Spleen (tissue), 11 donors: ENCODE results near the gene FAM120B. TPM values are rescaled to one million over a fixed set of nuclear protein-coding genes. Genes with fewer than 3 reads are reported as not detected.

Experiments used
- DNase-seq: peaks from one replicate; pipeline ENCODE4 v3.0.0-alpha.2; 2020
- H3K27ac ChIP-seq, 8 donors: fragments of 200-600 bp; sonication (generic) in 7 of 8; 1 replicate in 4 of 8; 2 replicates in 4 of 8; pipeline versions ENCODE4 v1.5.0 to v1.8.0; 2016 to 2021; ENCODE audit warnings: inconsistent platforms in 4 of 8, mild to moderate bottlenecking in 4 of 8, moderate library complexity in 1 of 8
- H3K27me3 ChIP-seq, 7 donors: fragments of 200-600 bp; sonication (generic) in 6 of 7; replicated peaks in 1 of 7; 1 replicate in 4 of 7; 2 replicates in 3 of 7; pipeline versions ENCODE4 v1.5.0 to v1.8.0; 2016 to 2021; ENCODE audit warnings: inconsistent platforms in 3 of 7, mild to moderate bottlenecking in 1 of 7
- H3K36me3 ChIP-seq, 6 donors: fragments of 200-600 bp; sonication (generic) in 5 of 6; 1 replicate in 4 of 6; 2 replicates in 2 of 6; pipeline versions ENCODE4 v1.5.0 to v1.8.0; 2016 to 2021; ENCODE audit warnings: inconsistent platforms in 2 of 6
- H3K4me1 ChIP-seq, 6 donors: fragments of 200-600 bp; sonication (generic) in 5 of 6; 1 replicate in 3 of 6; 2 replicates in 3 of 6; pipeline versions ENCODE4 v1.5.0 to v1.8.0; 2016 to 2021; ENCODE audit warnings: inconsistent platforms in 3 of 6
- H3K4me3 ChIP-seq, 8 donors: fragments of 200-600 bp; sonication (generic) in 7 of 8; 1 replicate in 4 of 8; 2 replicates in 4 of 8; pipeline versions ENCODE4 v1.5.0 to v1.8.0; 2016 to 2021; ENCODE audit warnings: inconsistent platforms in 4 of 8, mild to moderate bottlenecking in 4 of 8, moderate library complexity in 2 of 8
- H3K9me3 ChIP-seq, 8 donors: fragments of 200-600 bp; sonication (generic) in 7 of 8; 1 replicate in 4 of 8; 2 replicates in 4 of 8; pipeline versions ENCODE4 v1.5.0 to v1.8.0; 2016 to 2021; ENCODE audit warnings: inconsistent platforms in 4 of 8
- POLR2A ChIP-seq, 3 donors: fragments of 450-650 bp; IDR thresholded peaks; one replicate each; pipeline ENCODE4 v1.5.1; 2017; ENCODE audit warnings: antibody characterized with exemption in 3 of 3, mild to moderate bottlenecking in 1 of 3
- POLR2AphosphoS5 ChIP-seq, 3 donors: sonication (generic); formaldehyde crosslinking; IDR thresholded peaks; one replicate each; pipeline ENCODE4 v1.5.1; 2017; ENCODE audit warnings: antibody characterized with exemption in 3 of 3
- WGBS, 5 donors: extraction: QIAGEN DNeasy Blood & Tissue Kit in 3 of 5; methylation state at CpG; one replicate each; pipeline versions ENCODE4 v1.1.5 to v1.1.7; 2013 to 2018; 5-methylcytosine and 5-hydroxymethylcytosine counted together
- intact Hi-C: fragments of 100-400 bp; cut with DNase I; formaldehyde crosslinking; loops from one replicate; pipeline ENCODE4 v1.15.0; 2023; ENCODE audit warnings: low total_unique reads
- polyA plus RNA-seq, 3 donors: library from polyadenylated mRNA; stranded (reverse); fragments of 200-250 nt; gene quantifications; one replicate each; pipeline ENCODE4 v1.2.1, GENCODE V29; 2013
- total RNA-seq, 7 donors: library from RNA; depleted of rRNA in 3 of 7; stranded (reverse); fragments of >200 nt in 3 of 7; fragmentation: NEBNext Ultra II Directional in 4 of 7; extraction: Animal tissue kit (Norgen Biotek cat#: 25700) in 4 of 7; gene quantifications; one replicate each; pipeline versions ENCODE4 v1.1.0 to v1.2.1, GENCODE V29; 2016 to 2021
- TF ChIP-seq, protein P1 (sequence below), 11 experiments: fragments of 200-600 bp in 7 of 11; fragments of 450-650 bp in 4 of 11; sonication (generic) in 4 of 11; IDR thresholded peaks in 8 of 11; conservative IDR thresholded peaks in 3 of 11; 1 replicate in 7 of 11; 2 replicates in 4 of 11; pipeline versions ENCODE4 v1.4.0 to v1.8.0; 2016 to 2021; ENCODE audit warnings: antibody characterized with exemption in 11 of 11, inconsistent platforms in 4 of 11, mild to moderate bottlenecking in 1 of 11
- donor health status: healthy with polysubstance abuse.
- donor health status: DM: no; HTN: no; CAD: no; lungs with moderate emphysema.
- donor health status: DM: no; HTN: no; CAD: no.
- donor health status: Bipolar disorder and iron deficiency.
- donor health status: healthy.
- donor health status: DM: no; HTN: no; CAD: no.
- donor health status: DM: yes; HTN: yes; CAD: no.

FAM120B gene
- total and polyA plus RNA-seq, 10 donors, result 7.6 to 41.2 (median 26.8) TPM

DNA sequence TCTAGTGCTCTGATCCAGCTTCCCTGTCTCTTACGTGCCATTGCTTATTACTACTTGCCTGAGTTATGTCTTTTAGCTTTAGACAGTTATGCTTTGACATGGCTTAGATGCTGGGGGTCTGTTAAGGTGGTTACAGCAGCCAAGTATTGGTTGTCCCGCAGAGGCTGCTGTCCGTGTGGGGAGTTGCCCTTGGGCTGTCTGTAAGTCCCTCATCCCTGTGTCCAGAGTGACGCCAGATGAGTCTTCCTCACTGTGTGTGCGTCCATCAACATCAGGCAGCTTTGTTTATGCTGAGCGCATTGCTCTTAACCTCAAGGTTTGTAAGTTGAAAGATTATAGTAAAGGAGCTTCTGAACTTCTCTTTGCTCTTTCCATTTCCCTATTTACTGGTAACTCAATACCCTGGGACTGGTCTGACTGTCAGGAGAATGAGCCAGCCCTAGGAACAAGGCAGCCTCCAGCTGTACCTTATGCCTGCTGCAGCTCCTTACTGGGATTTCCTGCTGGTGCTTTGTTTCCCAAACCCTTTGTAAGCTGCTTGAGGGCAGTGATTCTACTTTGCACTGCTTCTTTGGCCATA is 7.2 kb downstream of the FAM120B start:
- 86 to 96% (median 94%) methylated on average over 6 of the region's 6 CpGs for WGBS, 5 donors
- intact Hi-C loops, result no loop called here

DNA sequence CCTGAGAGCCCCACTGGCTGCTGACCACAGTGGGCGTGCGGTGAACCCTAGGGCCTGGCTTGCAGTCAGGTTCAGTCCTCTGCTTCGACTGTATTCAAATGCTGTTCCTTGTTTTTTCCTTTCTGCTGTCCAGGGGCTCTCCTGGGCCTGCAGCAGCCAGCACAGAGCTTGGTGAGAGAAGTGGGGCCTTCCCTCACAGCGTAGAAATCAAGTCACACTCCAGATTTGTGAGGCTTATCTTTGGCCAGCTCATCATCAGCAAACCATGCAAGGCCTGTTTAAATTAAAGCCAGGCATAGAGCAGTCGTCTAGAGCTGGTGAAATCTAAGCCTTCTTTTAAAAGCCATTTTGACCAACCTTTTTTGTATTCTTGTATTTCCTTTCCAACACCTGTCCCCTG is 8.4 kb downstream of the FAM120B start:
- Histone ChIP-seq H3K36me3 (peaks cover 0 to 55% (median 9%) of the 10 kb centered on the region in 6 donors), H3K4me1 (peaks cover 0 to 50% (median 16%) of the 10 kb centered on the region in 6 donors), H3K4me3 (no peak overlapping the region), H3K27ac (no peak overlapping the region), H3K9me3 (no peaks in the 10 kb centered on the region), H3K27me3 (no peaks in the 10 kb centered on the region)
- DNase-seq, result no peak
- TF ChIP-seq POLR2A (IDR thresholded peaks at IDR 0.05) (no peak), POLR2AphosphoS5 (IDR thresholded peaks at IDR 0.05) (no peak)
- TF ChIP-seq, protein P1, sequence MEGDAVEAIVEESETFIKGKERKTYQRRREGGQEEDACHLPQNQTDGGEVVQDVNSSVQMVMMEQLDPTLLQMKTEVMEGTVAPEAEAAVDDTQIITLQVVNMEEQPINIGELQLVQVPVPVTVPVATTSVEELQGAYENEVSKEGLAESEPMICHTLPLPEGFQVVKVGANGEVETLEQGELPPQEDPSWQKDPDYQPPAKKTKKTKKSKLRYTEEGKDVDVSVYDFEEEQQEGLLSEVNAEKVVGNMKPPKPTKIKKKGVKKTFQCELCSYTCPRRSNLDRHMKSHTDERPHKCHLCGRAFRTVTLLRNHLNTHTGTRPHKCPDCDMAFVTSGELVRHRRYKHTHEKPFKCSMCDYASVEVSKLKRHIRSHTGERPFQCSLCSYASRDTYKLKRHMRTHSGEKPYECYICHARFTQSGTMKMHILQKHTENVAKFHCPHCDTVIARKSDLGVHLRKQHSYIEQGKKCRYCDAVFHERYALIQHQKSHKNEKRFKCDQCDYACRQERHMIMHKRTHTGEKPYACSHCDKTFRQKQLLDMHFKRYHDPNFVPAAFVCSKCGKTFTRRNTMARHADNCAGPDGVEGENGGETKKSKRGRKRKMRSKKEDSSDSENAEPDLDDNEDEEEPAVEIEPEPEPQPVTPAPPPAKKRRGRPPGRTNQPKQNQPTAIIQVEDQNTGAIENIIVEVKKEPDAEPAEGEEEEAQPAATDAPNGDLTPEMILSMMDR (IDR thresholded peaks at IDR 0.05 in 8 of 11, conservative IDR thresholded peaks at IDR 0.05 in 3 of 11), result no peak
- intact Hi-C loops, result no loop called here
- 91 to 96% (median 93%) methylated on average over 5 of the region's 5 CpGs for WGBS, 5 donors

More for the DNA sequence above, 7.2 kb downstream of the FAM120B start:
- no peak overlapping the region for H3K4me3 ChIP-seq
- H3K27ac ChIP-seq, result no peak overlapping the region
- no peak for TF ChIP-seq POLR2AphosphoS5 (IDR thresholded peaks at IDR 0.05)
- no peaks in the 10 kb centered on the region for H3K9me3 ChIP-seq
- no peak for DNase-seq
- peaks cover 0 to 43% (median 9%) of the 10 kb centered on the region in 6 donors for H3K36me3 ChIP-seq
- no peaks in the 10 kb centered on the region for H3K27me3 ChIP-seq
- H3K4me1 ChIP-seq, result peaks cover 3 to 57% (median 27%) of the 10 kb centered on the region in 6 donors

DNA sequence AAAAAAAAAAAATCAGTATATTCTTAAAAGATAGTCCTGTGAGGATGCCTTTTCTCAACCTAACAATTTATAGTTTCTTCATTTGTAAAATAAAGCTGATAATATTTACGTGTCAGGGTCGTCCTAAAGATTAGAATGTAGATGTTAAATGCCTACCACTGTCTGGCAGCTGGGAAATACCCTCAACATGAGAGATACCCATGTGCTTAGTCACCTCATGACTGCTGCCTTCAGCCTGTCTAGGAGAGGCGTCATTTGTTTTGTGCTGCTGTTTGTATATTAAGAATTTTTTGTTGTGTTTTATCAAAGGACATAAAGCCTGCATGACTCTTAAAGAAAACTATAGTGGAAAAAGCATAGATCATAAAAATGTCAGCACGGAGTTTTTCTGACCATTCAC is 9.5 kb downstream of the FAM120B start:
- Histone ChIP-seq H3K27ac (no peak overlapping the region), H3K27me3 (no peaks in the 10 kb centered on the region), H3K4me1 (peaks cover 0 to 50% (median 17%) of the 10 kb centered on the region in 6 donors), H3K4me3 (no peak overlapping the region), H3K36me3 (peaks cover 0 to 55% (median 9%) of the 10 kb centered on the region in 6 donors), H3K9me3 (no peaks in the 10 kb centered on the region)
- intact Hi-C loops, result no loop called here
- DNase-seq, result no peak
- TF ChIP-seq, protein P1 (IDR thresholded peaks at IDR 0.05 in 8 of 11, conservative IDR thresholded peaks at IDR 0.05 in 3 of 11), result no peak
- no peak for TF ChIP-seq POLR2AphosphoS5 (IDR thresholded peaks at IDR 0.05)
- no peak for TF ChIP-seq POLR2A (IDR thresholded peaks at IDR 0.05)
- WGBS, 5 donors, result 89 to 93% (median 90%) methylated on average over 4 of the region's 4 CpGs

DNA sequence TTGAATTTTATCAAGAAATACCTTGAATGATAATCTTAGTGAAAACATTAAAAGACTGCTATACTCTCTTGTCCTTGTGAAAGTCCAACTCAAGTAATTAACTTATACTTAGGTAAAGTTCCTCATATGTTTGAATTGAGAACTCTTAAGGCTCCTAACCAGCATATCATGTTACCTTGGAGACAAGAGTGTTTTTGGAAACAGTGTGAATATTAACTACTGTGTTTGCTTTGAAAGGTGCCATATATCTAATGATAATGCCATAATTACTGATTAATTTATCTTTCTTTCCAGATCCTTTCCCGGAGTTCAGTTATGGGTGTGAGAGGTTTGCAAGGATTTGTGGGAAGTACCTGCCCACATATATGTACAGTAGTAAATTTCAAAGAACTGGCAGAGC is 10.5 kb downstream of the FAM120B start:
- H3K4me1 ChIP-seq, result peaks cover 0 to 47% (median 21%) of the 10 kb centered on the region in 6 donors
- intact Hi-C loops, result no loop called here
- no peak overlapping the region for H3K4me3 ChIP-seq
- no peaks in the 10 kb centered on the region for H3K27me3 ChIP-seq
- H3K27ac ChIP-seq, result no peak overlapping the region
- H3K9me3 ChIP-seq, result no peaks in the 10 kb centered on the region
- DNase-seq, result no peak
- TF ChIP-seq POLR2AphosphoS5 (IDR thresholded peaks at IDR 0.05) (no peak), POLR2A (IDR thresholded peaks at IDR 0.05) (no peak)
- TF ChIP-seq, protein P1 (IDR thresholded peaks at IDR 0.05 in 8 of 11, conservative IDR thresholded peaks at IDR 0.05 in 3 of 11), result no peak
- 86 to 100% (median 89%) methylated on average over 1 of the region's 1 CpG for WGBS, 5 donors
- peaks cover 0 to 57% (median 9%) of the 10 kb centered on the region in 6 donors for H3K36me3 ChIP-seq
